ELF-1 (cell line): ENCODE measurements around the gene RRP12.
A peak's percentile ranks its signal among the peaks of the same experiment; 100 is the strongest.

Experiments
- DNase-seq: peaks from one replicate; pipeline ENCODE4 v3.0.0-alpha.2; 2016; ENCODE audit warnings: low read depth, low spot score

Gene RRP12

DNA sequence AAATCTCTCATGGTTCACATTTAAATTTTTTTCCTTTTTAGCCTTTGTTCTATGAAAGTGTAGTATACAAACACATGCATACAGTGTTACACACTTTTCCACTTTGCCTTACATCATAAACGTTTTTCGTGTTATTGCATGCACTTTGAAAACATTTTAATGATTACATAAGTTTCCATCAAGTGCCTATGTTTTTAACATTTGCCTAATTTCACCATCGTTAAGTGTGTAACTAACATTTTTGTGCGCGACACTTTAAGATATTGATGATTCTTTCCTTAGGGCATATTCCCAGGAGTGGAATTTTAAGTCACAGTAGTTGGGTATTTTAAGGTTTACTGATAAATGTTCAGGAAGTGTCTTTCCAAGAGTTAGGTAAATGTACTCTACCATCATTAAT lies 65.1 kb downstream of the RRP12 start:
- no peak for DNase-seq

DNA sequence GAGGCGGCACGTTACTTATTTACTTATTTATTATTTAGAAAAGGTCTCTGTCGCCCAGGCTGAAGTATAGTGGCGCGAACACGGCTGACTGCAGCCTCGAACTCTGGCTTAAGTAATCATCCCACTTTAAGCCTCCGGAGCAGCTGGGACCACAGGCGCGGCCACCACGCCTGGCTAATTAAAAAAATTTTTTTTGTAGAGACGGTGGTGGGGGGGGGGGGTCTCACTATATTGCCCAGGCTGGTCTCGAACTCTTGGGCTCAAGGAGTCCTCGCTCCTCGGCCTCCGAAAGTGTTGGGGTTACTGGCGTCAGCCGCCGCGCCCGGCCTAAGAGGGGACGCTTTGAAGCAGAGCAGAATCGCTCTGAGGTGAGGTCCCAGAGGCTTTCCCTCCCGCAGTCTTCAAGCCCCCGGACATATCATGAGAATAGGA lies 65.9 kb downstream of the RRP12 start:
- DNase-seq, result peak; percentile 72

DNA sequence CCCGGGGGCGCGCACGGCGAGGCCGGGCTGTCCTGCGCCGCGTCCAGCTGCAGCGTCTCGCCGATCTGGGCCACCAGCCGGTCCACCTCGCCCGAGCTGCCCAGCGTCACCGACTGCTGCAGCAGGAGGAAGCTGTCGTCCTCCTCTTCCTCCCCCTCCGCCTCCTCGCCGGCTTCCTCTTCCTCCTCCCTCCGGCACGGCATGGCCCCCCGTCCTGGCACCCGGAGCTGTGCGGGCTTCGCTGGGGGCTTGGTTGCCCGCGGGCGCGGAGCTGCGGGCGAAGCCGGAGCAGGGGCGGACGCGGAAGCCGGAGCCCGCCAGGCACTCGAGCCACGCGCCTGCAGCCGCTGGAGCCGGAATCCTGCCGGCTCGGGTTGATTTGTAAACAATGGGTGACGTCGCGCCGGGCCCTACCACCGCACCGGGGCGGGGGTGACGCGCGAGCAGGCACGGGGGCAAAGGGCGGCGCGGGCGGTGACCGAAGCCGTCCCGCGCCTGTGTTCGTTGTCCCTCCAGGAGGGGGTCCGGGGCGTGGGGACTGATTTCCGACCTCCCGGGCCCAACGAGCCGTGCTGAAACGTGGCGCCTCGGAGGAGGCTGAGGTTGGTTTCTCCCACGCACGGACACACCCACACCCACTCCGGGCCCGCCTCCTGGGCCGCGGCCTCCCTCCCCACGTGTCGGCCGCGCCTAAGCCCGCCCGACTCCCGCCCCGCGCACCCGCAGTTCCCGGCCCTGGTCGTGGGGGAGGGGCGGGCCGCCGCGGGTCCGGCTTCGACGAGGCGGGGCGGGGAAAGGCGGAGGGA lies 66.6 kb downstream of the RRP12 start, which contains the start of gene FRAT2:
TSS of gene FRAT2 (minus strand) at position 360 of the 806 bp plus-strand sequence. CDS start at position 203, 157 bp downstream.
- peak; percentile 96 for DNase-seq

DNA sequence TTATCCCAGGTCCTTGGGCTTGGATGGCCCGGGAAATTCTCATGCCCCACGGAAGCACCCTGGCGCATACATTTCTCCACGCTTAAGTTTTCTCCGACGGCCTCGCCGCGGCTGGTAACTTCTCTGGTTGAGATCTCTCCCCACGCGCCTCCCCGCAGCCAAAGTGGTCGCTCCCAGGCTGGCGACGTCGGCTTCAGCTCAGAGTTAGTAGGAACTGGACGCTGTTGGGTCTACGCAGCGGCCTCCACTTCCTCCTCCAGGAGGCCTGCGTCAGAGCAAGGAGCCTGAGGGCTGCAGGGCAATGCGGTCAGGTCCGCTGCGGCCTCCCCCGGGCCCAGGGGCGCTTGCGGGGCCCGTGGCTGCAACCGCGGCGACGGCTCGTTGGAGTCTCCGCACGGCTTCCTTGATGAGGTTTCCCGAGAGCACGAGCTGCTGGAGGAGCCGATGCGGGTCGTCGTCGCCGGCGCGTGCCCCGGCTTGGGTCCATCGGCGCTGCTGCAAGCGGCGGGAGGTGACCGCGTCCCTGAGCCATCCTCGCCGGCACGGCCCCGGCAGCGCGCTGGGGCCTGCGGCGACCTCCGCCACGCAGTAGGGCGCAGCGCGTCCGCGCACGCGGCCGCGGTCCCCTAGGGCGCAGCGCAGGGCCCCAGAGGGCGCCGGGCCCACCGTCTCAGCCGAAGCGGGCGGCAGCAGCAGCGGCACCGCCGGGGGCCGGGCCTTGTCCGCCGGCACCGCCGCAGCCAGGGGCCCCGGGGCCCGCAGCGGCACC lies 67.4 kb downstream of the RRP12 start:
- DNase-seq, result peak; percentile 76

DNA sequence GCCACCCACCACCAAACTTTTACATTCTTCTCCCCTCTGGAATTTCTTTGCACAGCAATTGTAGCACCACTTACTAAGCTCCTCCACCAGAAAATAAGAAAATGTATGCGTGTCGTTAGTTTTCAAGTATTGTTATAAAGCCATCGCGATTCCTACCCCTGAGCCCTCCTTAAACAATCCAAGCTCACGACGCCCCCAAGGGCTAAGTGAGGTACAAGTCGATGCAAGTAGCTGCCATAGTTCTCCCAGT lies 67.9 kb downstream of the RRP12 start:
- DNase-seq, result no peak

DNA sequence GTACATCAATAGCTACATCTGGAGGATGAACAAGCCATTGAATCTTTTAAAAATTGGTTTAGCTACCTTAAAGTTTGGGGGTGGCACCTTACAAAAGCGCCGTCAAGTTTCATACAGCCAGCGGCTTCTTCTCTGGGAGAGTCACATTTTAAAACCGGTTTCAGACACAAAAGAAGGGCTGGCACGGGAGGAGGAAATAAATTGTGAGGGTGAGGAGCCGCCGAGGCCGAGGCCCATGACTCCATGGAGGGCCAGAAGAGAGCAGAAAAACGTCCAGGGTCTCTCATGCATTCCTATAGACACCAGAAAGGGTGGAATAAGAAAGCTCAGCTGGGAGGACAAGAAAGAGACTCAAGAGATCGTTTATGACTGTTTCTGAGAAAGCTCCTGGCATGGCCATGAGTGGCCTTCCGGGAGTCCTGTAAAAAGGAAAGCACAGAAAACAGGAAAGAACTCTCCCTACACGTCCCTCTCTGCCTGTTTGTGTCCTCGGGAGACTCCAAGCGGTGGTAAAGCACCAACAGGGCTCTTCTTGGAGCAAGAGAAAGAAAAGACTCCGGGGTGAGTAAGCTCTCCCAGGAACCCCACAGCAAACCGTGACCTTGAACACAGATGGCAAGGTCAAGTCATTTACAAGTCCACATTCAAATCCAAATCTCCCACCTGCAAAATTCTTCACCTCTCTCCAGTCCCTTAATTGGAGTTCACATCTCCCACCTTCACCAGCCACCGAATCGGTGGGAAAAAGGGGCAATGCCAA lies 68.4 kb downstream of the RRP12 start:
- DNase-seq, result peak; percentile 68

DNA sequence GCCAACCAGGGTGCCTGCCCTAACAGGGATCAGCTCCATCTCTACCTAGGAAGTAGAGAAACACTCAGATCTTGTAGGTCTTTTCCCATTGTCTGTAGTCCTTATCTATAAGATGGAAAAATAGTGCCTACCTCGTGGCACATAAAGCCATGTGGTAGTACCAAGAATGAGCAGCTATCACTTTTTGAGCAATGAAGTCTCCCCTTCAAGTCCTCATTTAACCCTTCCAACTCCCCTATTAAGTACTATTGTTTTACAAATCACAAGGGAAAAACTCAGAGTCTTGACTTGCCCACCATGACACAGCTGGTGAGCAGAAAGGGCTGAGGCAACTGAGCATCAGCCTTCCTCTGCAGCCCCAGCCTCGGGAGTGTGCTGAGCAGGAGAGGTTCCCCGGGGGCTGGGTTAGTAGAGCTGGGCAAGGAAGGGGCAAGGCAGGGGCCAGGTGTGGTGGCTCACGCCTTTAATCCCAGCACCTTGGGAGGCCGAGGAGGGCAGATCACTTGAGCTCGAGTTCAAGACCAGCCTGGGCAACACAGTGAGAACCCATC lies 69.9 kb downstream of the RRP12 start:
- peak; percentile 25 for DNase-seq

DNA sequence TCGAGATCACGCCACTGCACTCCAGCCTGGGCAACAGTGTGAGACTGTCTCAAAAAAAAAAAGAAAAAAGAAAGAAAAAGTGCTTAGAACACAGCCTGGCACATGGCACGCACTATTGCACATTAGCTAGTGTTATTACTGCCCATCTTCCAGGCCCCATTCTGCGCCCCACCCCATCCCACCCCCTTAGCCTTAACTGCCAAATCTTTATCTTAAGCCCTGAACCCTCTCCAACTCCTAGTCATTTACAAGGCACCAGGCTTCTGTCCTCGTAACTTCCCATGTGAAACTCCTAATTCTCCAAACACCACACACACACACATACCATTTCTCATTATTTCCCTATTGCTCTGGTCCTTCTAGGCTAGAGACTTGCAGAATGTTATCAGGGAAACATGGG lies 71.4 kb downstream of the RRP12 start:
- DNase-seq, result no peak

DNA sequence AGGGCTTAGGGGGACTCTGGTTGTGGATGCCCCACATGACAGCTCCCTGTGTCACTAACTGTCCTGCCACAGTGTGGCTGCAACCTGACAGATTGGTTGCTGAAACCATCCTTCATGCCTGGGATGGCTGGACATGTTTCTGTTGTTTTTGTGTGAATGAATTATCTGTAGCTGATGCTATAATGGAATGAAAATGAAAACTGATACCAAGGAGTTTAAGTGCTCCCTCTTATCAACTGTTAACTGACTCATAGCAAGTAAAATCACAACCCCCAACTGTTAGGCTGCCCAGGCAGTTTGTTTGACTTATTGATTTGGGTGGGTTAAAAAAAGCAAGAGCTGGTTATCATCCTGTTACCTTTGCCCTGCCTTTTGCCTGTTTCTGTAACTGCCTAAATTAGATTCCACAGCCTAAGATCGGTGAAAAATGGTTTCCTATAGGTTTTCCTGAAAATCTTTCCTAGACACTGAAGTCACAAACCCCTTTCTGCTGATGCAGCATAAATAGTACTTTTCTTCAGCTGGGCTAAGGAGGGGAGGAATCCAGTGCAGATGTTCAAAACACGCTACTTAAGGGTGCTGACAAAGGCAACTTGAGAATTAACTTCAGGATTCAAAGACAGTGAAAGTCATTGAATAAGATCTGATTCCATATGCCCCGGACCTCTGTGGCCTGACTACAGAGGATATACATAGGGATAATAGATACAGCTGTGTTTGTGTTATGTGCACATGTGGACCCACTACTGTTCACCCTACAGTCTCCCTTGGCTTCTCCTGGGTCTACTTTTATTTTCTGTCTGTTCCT lies 72.3 kb downstream of the RRP12 start:
- no peak for DNase-seq

DNA sequence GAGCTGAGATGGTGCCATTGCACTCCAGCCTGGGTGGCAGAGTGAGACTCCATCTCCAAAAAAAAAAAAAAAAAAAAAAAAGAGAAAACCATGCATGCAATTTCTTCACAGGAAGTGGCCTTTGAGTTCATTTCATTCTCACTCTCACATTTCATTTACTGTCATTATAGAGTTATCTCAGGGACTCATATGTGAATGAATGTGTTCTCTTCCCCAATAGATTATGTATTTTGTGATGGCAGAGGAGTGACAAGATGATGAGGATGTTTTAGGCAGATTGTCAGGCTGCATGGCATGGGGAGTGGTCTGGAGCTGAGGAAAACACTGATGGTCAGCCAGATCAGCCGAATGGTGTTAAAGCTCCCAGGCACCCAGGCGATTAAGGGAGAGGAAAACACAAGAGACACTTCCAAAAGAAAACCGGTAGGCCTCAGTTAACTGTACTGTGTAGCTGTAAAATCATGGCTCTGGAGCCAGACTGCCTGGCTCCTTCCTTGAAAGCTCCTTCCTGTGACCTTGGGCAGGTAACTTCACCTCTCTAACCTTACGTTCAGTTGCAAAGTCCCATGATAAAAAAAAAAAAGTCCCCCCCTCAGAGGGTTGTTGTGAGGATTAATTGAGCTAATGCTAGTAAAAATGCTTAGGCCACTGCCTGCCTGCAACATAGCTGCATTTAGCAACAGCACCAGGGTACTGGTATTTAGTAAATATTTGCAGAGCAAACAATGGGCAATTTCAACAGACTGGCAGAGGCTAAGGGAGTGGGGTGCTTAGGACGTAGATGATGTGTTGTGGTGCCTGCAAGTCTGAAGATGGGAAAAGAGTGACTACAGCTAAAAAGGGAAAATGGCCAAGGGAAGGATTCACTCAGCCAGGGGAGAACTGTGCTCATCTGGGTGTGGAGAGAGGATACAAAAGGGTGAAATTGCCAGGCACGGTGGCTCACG lies 73.5 kb downstream of the RRP12 start:
- DNase-seq, result no peak

DNA sequence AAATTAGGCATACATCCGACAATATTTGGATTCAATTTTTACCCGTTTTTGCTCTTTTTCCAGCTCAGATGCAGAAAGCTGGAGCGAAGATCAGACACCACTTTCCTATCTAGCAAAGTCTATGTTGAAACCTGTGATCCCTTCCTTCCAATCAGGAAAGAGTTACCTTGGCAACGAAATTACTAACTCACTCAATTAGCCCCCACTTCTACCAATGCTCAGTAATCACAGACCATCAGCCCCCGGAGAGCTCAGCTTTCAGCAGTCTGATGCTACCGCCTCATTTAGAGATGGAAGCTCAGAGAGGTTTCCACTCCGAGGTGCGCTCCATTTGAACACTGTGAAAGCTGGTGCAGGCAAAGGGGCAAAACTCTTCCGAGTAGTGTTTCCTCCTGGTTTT lies 75.4 kb downstream of the RRP12 start:
- DNase-seq, result no peak

DNA sequence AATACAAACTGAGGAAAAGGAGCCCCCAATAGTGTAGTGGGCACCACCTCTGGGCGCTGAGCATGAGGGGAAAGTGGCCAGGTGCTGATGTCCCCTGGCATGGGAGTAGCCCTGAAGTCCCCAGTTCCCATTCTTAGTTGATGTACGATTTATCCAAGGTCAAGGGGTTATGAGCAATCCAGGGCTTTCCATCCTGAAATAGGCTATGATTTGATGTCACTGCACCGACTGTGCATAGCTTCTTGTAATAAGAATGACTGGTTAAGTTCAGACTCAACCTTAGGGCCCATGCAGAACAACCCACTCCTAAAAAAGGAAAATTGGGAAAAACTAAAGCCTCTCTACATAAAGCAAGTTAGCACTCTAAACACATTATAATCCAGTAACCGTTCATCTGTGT lies 77.6 kb downstream of the RRP12 start:
- DNase-seq, result no peak

DNA sequence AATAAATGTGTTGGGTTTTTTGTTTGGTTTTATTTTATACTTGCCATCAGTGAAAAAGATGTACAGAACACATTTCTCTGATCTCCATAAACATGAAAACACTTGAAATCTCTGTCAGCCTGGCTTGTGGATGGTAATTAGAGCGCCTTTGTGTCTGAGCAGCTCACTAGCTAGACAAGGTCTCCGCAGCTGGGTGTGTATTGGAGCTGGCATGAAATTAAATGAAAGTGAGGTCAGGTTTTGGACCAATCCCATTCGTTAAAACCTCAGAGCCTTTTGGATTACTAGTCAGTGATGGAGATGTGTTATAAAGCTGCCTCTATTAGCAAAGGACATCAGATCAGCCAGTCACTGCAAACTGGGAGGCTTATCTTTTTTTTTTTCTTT lies 79.3 kb downstream of the RRP12 start:
- peak; percentile 63 for DNase-seq

DNA sequence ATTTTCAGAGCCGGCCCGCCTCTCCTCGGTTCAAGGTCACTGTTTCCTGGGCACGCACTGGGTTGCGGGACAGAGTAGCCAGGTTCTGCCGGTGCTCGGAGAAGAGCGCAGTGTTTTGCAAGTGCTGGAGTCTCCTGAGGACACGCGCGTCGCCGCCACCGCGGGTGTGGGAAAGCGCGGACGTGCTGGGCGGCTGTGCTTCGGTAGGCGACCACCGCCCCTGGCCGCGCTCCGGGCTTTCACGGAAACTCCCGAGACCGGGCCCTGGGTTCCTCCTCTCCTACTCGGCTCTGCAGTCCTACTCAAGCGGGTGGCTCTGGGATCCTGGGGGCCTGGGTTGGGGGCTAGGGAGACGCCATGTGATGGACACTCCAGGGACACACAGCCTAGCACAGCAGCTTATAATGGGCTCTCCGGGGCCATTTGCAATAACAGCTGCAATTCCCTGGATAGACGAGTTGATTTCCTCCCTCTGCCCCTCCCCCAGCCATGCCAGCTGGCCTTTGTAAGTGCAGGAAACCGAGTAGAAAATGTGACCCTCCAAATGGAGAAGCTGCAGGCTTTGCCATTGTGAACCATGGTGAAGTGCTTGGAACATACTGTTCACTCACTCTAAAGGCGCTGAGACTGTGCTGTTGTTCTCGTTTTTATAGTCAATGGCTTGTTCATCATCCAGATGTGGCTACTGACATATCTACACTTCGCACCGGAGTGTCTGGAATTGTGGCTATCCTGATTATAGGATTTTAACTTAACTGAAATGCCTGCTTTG lies 79.9 kb downstream of the RRP12 start:
- DNase-seq, result peak; percentile 55

DNA sequence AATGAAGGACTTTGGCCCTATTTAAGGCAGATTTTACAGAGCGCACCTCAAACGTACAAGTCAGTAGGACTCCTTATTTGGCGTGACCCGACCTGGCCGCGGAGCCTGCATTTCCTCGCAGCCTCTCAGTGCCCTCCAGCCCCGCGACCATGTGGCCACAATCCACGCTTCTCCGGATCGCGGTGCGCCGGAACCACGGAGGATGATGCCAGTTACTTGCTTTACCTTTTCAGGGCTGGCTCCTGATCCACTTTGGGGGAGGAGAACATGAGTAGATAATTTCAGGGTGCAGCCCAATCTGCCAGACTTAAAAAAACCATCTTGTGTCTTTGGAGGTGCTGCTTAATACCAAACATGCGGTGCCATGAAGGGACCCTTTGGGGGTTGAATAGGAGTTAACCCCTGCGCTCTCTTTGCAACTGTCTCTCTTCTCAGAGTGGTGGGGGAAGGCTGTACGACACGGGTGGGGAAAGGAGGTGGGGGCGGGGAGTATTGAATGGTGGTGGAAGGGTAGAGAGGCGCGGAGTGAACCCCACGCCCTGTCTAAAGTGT lies 80.6 kb downstream of the RRP12 start:
- DNase-seq, result no peak

DNA sequence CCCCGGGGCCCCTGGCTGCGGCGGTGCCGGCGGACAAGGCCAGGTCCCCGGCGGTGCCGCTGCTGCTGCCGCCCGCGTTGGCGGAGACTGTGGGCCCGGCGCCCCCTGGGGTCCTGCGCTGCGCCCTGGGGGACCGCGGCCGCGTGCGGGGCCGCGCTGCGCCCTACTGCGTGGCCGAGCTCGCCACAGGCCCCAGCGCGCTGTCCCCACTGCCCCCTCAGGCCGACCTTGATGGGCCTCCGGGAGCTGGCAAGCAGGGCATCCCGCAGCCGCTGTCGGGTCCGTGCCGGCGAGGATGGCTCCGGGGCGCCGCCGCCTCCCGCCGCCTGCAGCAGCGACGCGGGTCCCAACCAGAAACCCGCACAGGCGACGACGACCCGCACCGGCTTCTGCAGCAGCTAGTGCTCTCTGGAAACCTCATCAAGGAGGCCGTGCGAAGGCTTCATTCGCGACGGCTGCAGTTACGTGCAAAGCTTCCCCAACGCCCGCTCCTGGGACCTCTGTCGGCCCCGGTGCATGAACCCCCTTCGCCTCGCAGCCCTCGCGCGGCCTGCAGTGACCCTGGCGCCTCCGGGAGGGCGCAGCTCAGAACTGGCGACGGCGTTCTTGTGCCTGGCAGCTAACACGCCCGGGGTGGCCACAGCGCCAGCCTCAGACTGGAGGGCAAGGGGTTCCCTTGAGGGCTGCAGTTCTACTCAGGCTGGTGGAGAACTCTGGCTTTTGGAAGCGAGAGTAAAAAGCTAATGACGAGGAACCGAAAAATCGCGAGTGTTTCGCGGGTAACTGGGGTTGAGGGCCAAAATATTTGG lies 81.3 kb downstream of the RRP12 start:
- peak; percentile 72 for DNase-seq

DNA sequence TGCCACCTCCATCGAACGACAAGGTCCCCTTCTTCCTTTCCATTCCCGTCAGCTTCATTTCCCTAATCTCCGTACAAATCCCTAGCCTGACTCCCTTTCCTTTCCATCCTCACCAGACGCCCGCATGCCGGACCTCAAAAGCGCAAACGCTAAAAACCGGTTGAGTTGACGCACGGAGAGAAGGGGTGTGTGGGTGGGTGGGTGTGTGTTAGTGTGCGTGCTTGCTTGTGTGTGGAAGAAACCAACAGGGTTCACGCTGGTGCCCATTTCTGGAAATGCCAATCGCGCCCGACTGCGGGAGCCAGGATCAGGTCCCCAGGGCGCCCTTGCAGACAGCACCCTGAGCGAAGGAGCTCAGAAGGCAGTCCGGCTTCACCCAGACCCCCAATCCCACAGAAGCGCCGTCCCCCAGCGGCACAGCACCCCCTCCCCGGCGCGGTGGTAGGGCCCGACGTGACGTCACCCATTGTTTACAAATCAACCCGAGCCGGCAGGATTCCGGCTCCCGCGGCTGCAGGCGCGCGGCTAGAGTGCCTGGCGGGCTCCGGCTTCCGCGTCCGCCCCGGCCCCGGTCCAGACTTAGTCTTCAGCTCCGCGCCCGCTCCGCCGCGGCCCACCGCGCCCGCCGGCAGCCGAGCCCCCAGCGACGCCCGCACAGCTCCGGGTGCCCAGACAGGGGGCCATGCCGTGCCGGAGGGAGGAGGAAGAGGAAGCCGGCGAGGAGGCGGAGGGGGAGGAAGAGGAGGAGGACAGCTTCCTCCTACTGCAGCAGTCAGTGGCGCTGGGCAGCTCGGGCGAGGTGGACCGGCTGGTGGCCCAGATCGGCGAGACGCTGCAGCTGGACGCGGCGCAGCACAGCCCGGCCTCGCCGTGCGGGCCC lies 82.1 kb downstream of the RRP12 start, which contains the start of gene FRAT1:
TSS of gene FRAT1 (plus strand) at position 500 of the 880 bp plus-strand sequence. CDS start at position 683, 183 bp downstream.
- peak; percentile 93 for DNase-seq
